SK-N-SH treated with all-trans-retinoic acid at 6 μM for 48 hours (cell line): Measurements from ENCODE around the gene SORCS2.

Source experiments
- ATAC-seq: fragments of 200-7000 bp; cut with Tn5 transposase; 3 replicates; pipeline ENCODE4 v1.9.1; 2020; ENCODE audit warnings: mild to moderate bottlenecking, moderate library complexity
- BACH2 ChIP-seq: fragments of 250-450 bp; sonication (Bioruptor Pico); IDR thresholded peaks from 2 replicates; pipeline ENCODE4 v1.9.0; 2021; ENCODE audit warnings: mild to moderate bottlenecking, borderline replicate concordance
- CSRNP3 ChIP-seq: fragments of 250-450 bp; sonication (Bioruptor Pico); IDR thresholded peaks from 2 replicates; pipeline ENCODE4 v1.5.1; 2021; ENCODE audit warnings: mild to moderate bottlenecking, moderate library complexity
- GLIS3 ChIP-seq: fragments of 250-450 bp; sonication (Bioruptor Pico); IDR thresholded peaks from 2 replicates; pipeline ENCODE4 v1.5.0; 2020; ENCODE audit warnings: mild to moderate bottlenecking, moderate library complexity
- ISL1 ChIP-seq: fragments of 250-450 bp; sonication (Bioruptor Pico); IDR thresholded peaks from 2 replicates; pipeline ENCODE4 v2.1.2; 2022; ENCODE audit warnings: mild to moderate bottlenecking, moderate library complexity
- OSR1 ChIP-seq: fragments of 250-450 bp; sonication (Bioruptor Pico); IDR thresholded peaks from 2 replicates; pipeline ENCODE4 v1.8.0; 2022; ENCODE audit warnings: moderate library complexity, mild to moderate bottlenecking, inconsistent platforms
- POU6F1 ChIP-seq: fragments of 250-450 bp; sonication (Bioruptor Pico); IDR thresholded peaks from 2 replicates; pipeline ENCODE4 v1.8.0; 2021; ENCODE audit warnings: low read depth, mild to moderate bottlenecking, moderate library complexity, borderline replicate concordance
- PPARA ChIP-seq: fragments of 250-450 bp; sonication (Bioruptor Pico); IDR thresholded peaks from 2 replicates; pipeline ENCODE4 v1.5.0; 2020; ENCODE audit warnings: mild to moderate bottlenecking, borderline replicate concordance
- RARB ChIP-seq: fragments of 250-450 bp; sonication (Bioruptor Pico); IDR thresholded peaks from 2 replicates; pipeline ENCODE4 v1.8.0; 2021; ENCODE audit warnings: mild to moderate bottlenecking, moderate library complexity
- SNAI2 ChIP-seq: fragments of 250-450 bp; sonication (Bioruptor Pico); IDR thresholded peaks from 2 replicates; pipeline ENCODE4 v1.5.0; 2020; ENCODE audit warnings: mild to moderate bottlenecking, moderate library complexity
- TCF4 ChIP-seq: fragments of 250-450 bp; sonication (Bioruptor Pico); IDR thresholded peaks from 2 replicates; pipeline ENCODE4 v1.8.0; 2021; ENCODE audit warnings: mild to moderate bottlenecking, moderate library complexity, borderline replicate concordance
- TOX ChIP-seq: fragments of 250-450 bp; sonication (Bioruptor Pico); IDR thresholded peaks from 2 replicates; pipeline ENCODE4 v1.8.0; 2021; ENCODE audit warnings: mild to moderate bottlenecking, moderate library complexity, borderline replicate concordance
- TSHZ2 ChIP-seq: fragments of 250-450 bp; sonication (Bioruptor Pico); IDR thresholded peaks from 2 replicates; pipeline ENCODE4 v1.5.0; 2020; ENCODE audit warnings: mild to moderate bottlenecking, moderate library complexity
- ZC3H10 ChIP-seq: fragments of 250-450 bp; sonication (Bioruptor Pico); IDR thresholded peaks from 2 replicates; pipeline ENCODE4 v1.5.1; 2021; ENCODE audit warnings: mild to moderate bottlenecking, moderate library complexity
- ZFP30 ChIP-seq: fragments of 450-650 bp; formaldehyde crosslinking; IDR thresholded peaks from 2 replicates; pipeline ENCODE4 v1.5.0; 2022; ENCODE audit warnings: mild to moderate bottlenecking, moderate library complexity
- ZNF565 ChIP-seq: fragments of 450-650 bp; formaldehyde crosslinking; conservative IDR thresholded peaks from 2 replicates; pipeline ENCODE4 v1.5.0; 2020; ENCODE audit warnings: low read depth, mild to moderate bottlenecking, moderate library complexity
- ZNF70 ChIP-seq: fragments of 450-650 bp; formaldehyde crosslinking; IDR thresholded peaks from 2 replicates; pipeline ENCODE4 v1.5.0; 2020; ENCODE audit warnings: mild to moderate bottlenecking, moderate library complexity
- ZNF8 ChIP-seq: fragments of 450-650 bp; formaldehyde crosslinking; IDR thresholded peaks from 2 replicates; pipeline ENCODE4 v1.5.0; 2020; ENCODE audit warnings: mild to moderate bottlenecking, moderate library complexity
- TF ChIP-seq, protein P1 (sequence below): fragments of 250-450 bp; sonication (Bioruptor Pico); IDR thresholded peaks from 2 replicates; pipeline ENCODE4 v1.5.1; 2020; ENCODE audit warnings: low read depth, mild to moderate bottlenecking, moderate library complexity
- TF ChIP-seq, protein P2 (sequence below): fragments of 250-450 bp; sonication (Bioruptor Pico); IDR thresholded peaks from 2 replicates; pipeline ENCODE4 v1.8.0; 2020; ENCODE audit warnings: mild to moderate bottlenecking, moderate library complexity, borderline replicate concordance

Gene SORCS2

GRCh38 chr4:7196736-7197135 lies 4.4 kb downstream of the SORCS2 start (continued):
- TF ChIP-seq, protein P1, sequence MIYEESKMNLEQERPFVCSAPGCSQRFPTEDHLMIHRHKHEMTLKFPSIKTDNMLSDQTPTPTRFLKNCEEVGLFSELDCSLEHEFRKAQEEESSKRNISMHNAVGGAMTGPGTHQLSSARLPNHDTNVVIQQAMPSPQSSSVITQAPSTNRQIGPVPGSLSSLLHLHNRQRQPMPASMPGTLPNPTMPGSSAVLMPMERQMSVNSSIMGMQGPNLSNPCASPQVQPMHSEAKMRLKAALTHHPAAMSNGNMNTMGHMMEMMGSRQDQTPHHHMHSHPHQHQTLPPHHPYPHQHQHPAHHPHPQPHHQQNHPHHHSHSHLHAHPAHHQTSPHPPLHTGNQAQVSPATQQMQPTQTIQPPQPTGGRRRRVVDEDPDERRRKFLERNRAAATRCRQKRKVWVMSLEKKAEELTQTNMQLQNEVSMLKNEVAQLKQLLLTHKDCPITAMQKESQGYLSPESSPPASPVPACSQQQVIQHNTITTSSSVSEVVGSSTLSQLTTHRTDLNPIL = no peak
- TF ChIP-seq GLIS3 (CRISPR knock-in tag) (no peak), ZNF565 (CRISPR knock-in tag) (no peak), CSRNP3 (no peak), BACH2 (CRISPR knock-in tag) (no peak), OSR1 (CRISPR knock-in tag) (no peak), ZFP30 (CRISPR knock-in tag) (no peak)

DNA sequence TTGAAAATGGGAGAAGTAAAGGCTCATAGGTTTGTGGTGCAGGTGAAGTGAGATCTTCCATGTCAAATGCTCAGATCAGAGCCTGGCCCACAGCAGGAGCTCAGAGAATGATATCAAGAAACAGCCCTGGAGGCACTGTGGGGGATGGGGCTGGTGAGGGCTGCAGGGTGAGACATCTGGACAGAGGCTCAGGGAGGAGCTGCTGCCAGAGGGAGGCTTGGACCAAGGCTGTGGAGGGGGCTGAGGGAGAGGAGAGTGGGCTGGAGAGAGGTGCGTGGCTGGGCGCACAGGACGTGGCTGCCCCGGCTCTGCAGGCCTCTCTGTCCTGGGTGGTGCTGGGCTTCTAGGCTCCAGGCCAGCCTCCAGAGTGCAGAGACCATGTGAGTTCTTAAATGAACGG lies 5.6 kb downstream of the SORCS2 start:
- no peak for ATAC-seq
- no peak for TF ChIP-seq BACH2 (CRISPR knock-in tag)
- TF ChIP-seq ZFP30 (CRISPR knock-in tag) = no peak
- no peak for TF ChIP-seq SNAI2
- no peak for TF ChIP-seq OSR1 (CRISPR knock-in tag)
- no peak for TF ChIP-seq POU6F1 (CRISPR knock-in tag)
- no peak for TF ChIP-seq RARB
- no peak for TF ChIP-seq GLIS3 (CRISPR knock-in tag)
- TF ChIP-seq CSRNP3 = no peak
- TF ChIP-seq ZNF8 (CRISPR knock-in tag) = no peak
- TF ChIP-seq, protein P2, sequence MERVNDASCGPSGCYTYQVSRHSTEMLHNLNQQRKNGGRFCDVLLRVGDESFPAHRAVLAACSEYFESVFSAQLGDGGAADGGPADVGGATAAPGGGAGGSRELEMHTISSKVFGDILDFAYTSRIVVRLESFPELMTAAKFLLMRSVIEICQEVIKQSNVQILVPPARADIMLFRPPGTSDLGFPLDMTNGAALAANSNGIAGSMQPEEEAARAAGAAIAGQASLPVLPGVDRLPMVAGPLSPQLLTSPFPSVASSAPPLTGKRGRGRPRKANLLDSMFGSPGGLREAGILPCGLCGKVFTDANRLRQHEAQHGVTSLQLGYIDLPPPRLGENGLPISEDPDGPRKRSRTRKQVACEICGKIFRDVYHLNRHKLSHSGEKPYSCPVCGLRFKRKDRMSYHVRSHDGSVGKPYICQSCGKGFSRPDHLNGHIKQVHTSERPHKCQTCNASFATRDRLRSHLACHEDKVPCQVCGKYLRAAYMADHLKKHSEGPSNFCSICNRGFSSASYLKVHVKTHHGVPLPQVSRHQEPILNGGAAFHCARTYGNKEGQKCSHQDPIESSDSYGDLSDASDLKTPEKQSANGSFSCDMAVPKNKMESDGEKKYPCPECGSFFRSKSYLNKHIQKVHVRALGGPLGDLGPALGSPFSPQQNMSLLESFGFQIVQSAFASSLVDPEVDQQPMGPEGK = no peak
- TF ChIP-seq TSHZ2 (CRISPR knock-in tag) = no peak
- TF ChIP-seq ISL1 = no peak
- TF ChIP-seq, all 23 proteins: peak for 0

DNA sequence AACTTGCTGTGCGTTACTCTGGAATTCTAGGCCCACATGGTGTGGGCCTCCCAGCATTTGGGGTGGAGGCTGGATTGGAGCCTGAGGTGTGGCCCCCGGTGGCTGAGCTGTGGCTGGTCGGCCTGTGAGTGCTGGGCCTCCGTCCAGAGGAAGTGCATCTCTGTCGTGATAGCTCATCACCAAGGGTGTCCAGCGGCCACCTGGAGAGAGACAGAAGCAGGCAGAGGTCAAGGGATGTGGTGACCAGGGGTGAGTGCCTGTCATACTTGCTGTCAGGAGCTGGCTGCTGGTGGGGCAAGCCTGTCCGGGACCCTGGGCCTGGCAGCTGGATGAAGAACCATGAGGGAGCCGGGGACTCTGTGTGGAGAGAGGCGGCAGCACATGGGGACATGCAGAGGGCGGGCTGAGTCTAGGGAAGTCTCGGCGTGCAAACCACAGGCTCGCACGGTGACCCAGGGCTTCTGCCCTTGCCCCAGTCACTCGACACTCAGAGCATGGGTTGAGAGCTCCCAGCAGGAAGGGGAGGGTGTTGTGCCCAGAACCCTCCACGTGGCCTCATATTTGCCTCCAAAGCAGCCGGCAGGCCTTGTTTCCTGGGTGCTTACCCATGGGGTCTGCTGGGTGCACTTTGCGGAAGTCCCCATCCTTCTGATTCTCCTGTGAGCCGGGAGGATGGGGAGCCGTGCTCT lies 6.2 kb downstream of the SORCS2 start:
- ATAC-seq = no peak
- TF ChIP-seq, protein P1 = no peak
- TF ChIP-seq PPARA (CRISPR knock-in tag) = no peak
- TF ChIP-seq ZFP30 (CRISPR knock-in tag) = no peak
- no peak for TF ChIP-seq TCF4
- TF ChIP-seq CSRNP3 = no peak
- no peak for TF ChIP-seq ZNF70 (CRISPR knock-in tag)
- no peak for TF ChIP-seq GLIS3 (CRISPR knock-in tag)
- TF ChIP-seq ZNF565 (CRISPR knock-in tag) = no peak
- no peak for TF ChIP-seq ISL1
- TF ChIP-seq TOX (CRISPR knock-in tag) = no peak
- TF ChIP-seq TSHZ2 (CRISPR knock-in tag) = no peak
- no peak for TF ChIP-seq ZC3H10
